Activated CD4-positive, alpha-beta T cell treated with anti-CD3 and anti-CD28 coated beads, Interleukin-2, amount 50 U/mL, for 24 hours (primary cell): ENCODE measurements around the gene DALRD3.

Experiments used
- DNase-seq, 2 donors: peaks; one replicate each; pipeline ENCODE4 v3.0.0-alpha.2; 2020; ENCODE audit warnings: low read depth in 1 of 2, low spot score in 1 of 2

DALRD3 gene

DNA sequence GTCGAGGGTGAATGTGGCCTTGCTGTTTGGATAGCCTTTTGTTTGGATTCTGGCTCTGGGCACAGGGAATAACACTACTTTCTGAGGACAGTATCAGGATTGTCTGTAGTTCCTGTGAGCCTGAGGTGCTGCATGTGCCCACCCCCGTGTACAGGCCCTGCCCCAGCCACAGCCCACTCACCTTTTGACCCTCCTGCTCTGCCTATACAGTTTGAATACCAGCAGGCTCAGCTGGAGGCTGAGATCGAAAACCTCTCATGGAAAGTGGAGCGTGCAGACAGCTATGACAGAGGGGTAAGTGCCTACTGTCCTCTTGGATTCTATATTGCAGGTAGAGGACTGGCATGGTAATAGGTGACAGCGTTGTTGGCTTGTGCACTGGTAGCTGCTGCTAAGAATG is 35.7 kb downstream of the DALRD3 start:
- no peak for DNase-seq

GRCh38 chr3:48982016-48982415 is 36.4 kb downstream of the DALRD3 start:
- DNase-seq = no peak

DNA sequence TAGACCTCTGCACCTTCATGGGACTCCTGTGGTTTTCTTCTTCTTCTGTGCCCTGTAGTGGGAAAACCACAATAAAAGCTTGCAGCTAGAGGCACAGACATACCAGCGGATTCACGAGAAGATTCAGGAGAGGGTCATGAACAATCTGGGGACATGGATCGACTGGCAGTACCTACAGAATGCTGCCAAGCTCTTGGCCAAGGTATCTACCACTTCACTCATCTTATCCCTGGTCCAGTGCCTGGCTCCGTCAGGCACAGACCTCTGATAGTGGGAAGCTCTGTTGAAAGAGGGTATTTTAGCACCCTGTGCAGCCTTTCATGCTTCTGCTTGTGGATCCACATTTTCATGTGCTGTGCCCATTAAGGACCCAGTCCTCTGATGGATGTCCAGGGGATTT is 38.1 kb downstream of the DALRD3 start:
- DNase-seq = no peak

DNA sequence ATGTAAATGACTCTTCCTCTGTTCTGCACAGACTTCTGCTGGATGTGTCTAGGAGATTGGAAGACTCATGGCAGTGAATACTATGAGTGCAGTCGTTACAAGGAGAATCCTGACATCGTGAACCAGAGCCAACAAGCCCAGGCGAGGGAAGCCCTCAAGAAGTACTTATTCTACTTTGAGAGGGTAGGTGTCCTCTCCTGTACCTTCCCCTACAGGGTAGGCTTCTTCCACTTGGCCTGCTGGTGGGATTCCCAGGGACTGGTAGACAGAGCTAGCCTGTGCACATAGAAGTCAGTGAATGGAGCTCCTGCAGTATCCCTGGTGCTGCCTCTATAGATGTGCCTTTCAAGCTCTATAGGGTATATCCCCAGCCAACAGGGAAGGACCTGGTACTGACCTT is 38.9 kb downstream of the DALRD3 start:
- DNase-seq = no peak

DNA sequence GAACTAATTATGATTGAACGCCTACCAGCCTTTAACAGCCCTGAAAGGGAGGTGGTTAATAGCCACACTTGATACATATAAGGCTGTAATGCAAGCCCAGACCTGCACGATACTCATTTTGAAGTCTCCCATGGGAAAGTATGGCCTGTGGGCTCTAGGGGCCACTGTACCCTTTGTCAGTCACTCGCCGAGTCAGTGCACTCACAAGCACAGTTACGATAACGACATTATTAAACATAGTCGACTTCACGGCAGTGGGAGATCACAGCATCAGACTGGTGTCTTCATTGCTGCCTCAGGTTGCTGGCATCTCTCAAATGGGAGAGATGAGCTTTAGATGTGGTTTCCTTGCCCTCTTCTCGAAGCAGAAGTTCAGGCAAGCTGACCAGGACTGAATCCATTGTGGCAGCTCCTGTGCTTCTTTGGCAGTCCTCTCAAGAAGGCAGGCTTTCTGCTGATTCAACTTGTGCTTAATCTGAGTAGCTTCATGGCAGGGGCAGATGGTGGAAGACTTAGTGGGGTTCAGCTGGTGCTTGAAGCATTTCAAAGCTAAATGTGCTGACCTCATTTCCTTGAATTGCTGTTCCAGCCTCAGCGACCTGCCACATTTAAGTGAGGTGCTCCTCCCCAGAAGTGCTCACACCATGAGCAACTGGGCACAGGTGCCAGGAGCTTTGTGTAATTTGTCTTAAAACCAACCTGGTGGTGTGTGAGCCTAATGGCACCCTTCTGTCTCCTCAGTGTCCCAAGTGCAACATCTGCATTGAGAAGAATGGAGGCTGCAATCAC is 44.1 kb downstream of the DALRD3 start:
- no peak for DNase-seq

- no peak for DNase-seq
Measured at GRCh38 chr3:48970586-48970985, 47.8 kb downstream of the DALRD3 start.

- DNase-seq = no peak
Measured at GRCh38 chr3:48966876-48967361, 51.5 kb downstream of the DALRD3 start.

GRCh38 chr3:48966367-48966766 is 52.0 kb downstream of the DALRD3 start:
- DNase-seq = no peak
